Measurements from ENCODE around the gene CRY2.
A peak's percentile ranks its signal among the peaks of the same experiment; 100 is the strongest.

Gene CRY2

GRCh38 chr11:45880772-45881570 lies 33.7 kb downstream of the CRY2 start:
- WGBS (ENCODE audit: extremely low coverage, insufficient coverage, low lambda C conversion rate): no CpG with 5 or more reads among the region's 15 CpGs
- Histone ChIP-seq H2BK5ac (ENCODE audit: low read length) (no peak overlapping the region), H2BK15ac (replicated peaks; ENCODE audit: low read depth) (no peak overlapping the region), H3K4me1 (ENCODE audit: control insufficient read depth, low read depth, low read length) (peaks cover 3% of the 10 kb centered on the region), H4K5ac (ENCODE audit: low read length) (no peak overlapping the region), H2BK120ac (ENCODE audit: low read depth, low read length) (no peak overlapping the region), H2AK5ac (ENCODE audit: low read length) (no peak overlapping the region), H4K8ac (ENCODE audit: low read depth, low read length) (no peak overlapping the region), H3K27ac (ENCODE audit: low read depth, low read length) (no peak overlapping the region), H3K36me3 (ENCODE audit: control insufficient read depth, insufficient read depth, low read length) (no peaks in the 10 kb centered on the region), H3K79me1 (ENCODE audit: low read length) (no peaks in the 10 kb centered on the region), H3K4me2 (ENCODE audit: low read length) (no peak overlapping the region), H3K56ac (ENCODE audit: low read length) (no peak overlapping the region), H3K27me3 (ENCODE audit: insufficient read depth, low read length, poor library complexity) (no peaks in the 10 kb centered on the region), H3K4ac (ENCODE audit: low read depth, low read length) (no peak overlapping the region), H3K79me2 (ENCODE audit: control insufficient read depth, insufficient read depth, low read length) (no peaks in the 10 kb centered on the region), H3K4me3 (ENCODE audit: low read length) (no peak overlapping the region), H3K9ac (ENCODE audit: low read length) (no peak overlapping the region), H3K23ac (ENCODE audit: low read length) (no peak overlapping the region), H3K18ac (ENCODE audit: low read length) (no peak overlapping the region)
- no peak for DNase-seq

- H3K4me2 ChIP-seq (ENCODE audit: low read length): no peak overlapping the region
- H3K4me1 ChIP-seq (ENCODE audit: control insufficient read depth, low read depth, low read length): no peaks in the 10 kb centered on the region
- no peak overlapping the region for H2AK5ac ChIP-seq (ENCODE audit: low read length)
- H3K27me3 ChIP-seq (ENCODE audit: insufficient read depth, low read length, poor library complexity): no peaks in the 10 kb centered on the region
- H3K9ac ChIP-seq (ENCODE audit: low read length): no peak overlapping the region
- H4K8ac ChIP-seq (ENCODE audit: low read depth, low read length): no peak overlapping the region
- H3K36me3 ChIP-seq (ENCODE audit: control insufficient read depth, insufficient read depth, low read length): no peaks in the 10 kb centered on the region
- no peak overlapping the region for H3K23ac ChIP-seq (ENCODE audit: low read length)
- no peak overlapping the region for H3K4me3 ChIP-seq (ENCODE audit: low read length)
- DNase-seq: no peak
- no peak overlapping the region for H3K56ac ChIP-seq (ENCODE audit: low read length)
- H4K5ac ChIP-seq (ENCODE audit: low read length): no peak overlapping the region
- no peak overlapping the region for H3K18ac ChIP-seq (ENCODE audit: low read length)
- no peak overlapping the region for H3K27ac ChIP-seq (ENCODE audit: low read depth, low read length)
- H2BK120ac ChIP-seq (ENCODE audit: low read depth, low read length): no peak overlapping the region
- H3K79me2 ChIP-seq (ENCODE audit: control insufficient read depth, insufficient read depth, low read length): no peaks in the 10 kb centered on the region
- no peak overlapping the region for H3K4ac ChIP-seq (ENCODE audit: low read depth, low read length)
- WGBS (ENCODE audit: extremely low coverage, insufficient coverage, low lambda C conversion rate): no CpG with 5 or more reads among the region's 6 CpGs
- H2BK15ac ChIP-seq (replicated peaks; ENCODE audit: low read depth): no peak overlapping the region
- no peaks in the 10 kb centered on the region for H3K79me1 ChIP-seq (ENCODE audit: low read length)
- no peak overlapping the region for H2BK5ac ChIP-seq (ENCODE audit: low read length)
Measured at GRCh38 chr11:45881708-45882368, 34.6 kb downstream of the CRY2 start.

- Histone ChIP-seq H3K4me1 (ENCODE audit: control insufficient read depth, low read depth, low read length) (no peaks in the 10 kb centered on the region), H3K4me3 (ENCODE audit: low read length) (no peak overlapping the region), H3K56ac (ENCODE audit: low read length) (no peak overlapping the region), H4K8ac (ENCODE audit: low read depth, low read length) (no peak overlapping the region), H3K27ac (ENCODE audit: low read depth, low read length) (no peak overlapping the region), H3K9ac (ENCODE audit: low read length) (no peak overlapping the region), H3K23ac (ENCODE audit: low read length) (no peak overlapping the region), H2BK15ac (replicated peaks; ENCODE audit: low read depth) (no peak overlapping the region), H3K27me3 (ENCODE audit: insufficient read depth, low read length, poor library complexity) (no peaks in the 10 kb centered on the region), H3K79me1 (ENCODE audit: low read length) (no peaks in the 10 kb centered on the region), H3K36me3 (ENCODE audit: control insufficient read depth, insufficient read depth, low read length) (no peaks in the 10 kb centered on the region), H2BK5ac (ENCODE audit: low read length) (no peak overlapping the region), H3K4ac (ENCODE audit: low read depth, low read length) (no peak overlapping the region), H4K5ac (ENCODE audit: low read length) (no peak overlapping the region), H2BK120ac (ENCODE audit: low read depth, low read length) (no peak overlapping the region), H3K4me2 (ENCODE audit: low read length) (no peak overlapping the region), H3K79me2 (ENCODE audit: control insufficient read depth, insufficient read depth, low read length) (no peaks in the 10 kb centered on the region), H2AK5ac (ENCODE audit: low read length) (no peak overlapping the region), H3K18ac (ENCODE audit: low read length) (no peak overlapping the region)
- WGBS (ENCODE audit: extremely low coverage, insufficient coverage, low lambda C conversion rate): no CpG with 5 or more reads among the region's 10 CpGs
- no peak for DNase-seq
Measured at GRCh38 chr11:45884596-45885185, 37.4 kb downstream of the CRY2 start.

- Histone ChIP-seq H2AK5ac (ENCODE audit: low read length) (no peak within 1 kb of the TSS), H3K9ac (ENCODE audit: low read length) (peak within 1 kb of the TSS; percentile 54), H3K36me3 (ENCODE audit: control insufficient read depth, insufficient read depth, low read length) (no peaks in the 10 kb centered on the region), H2BK5ac (ENCODE audit: low read length) (no peak within 1 kb of the TSS), H3K79me2 (ENCODE audit: control insufficient read depth, insufficient read depth, low read length) (no peaks in the 10 kb centered on the region), H3K4me2 (ENCODE audit: low read length) (peak within 1 kb of the TSS; percentile 64), H3K4ac (ENCODE audit: low read depth, low read length) (no peak within 1 kb of the TSS), H3K4me1 (ENCODE audit: control insufficient read depth, low read depth, low read length) (no peaks in the 10 kb centered on the region), H3K56ac (ENCODE audit: low read length) (peak within 1 kb of the TSS; percentile 73), H2BK120ac (ENCODE audit: low read depth, low read length) (no peak within 1 kb of the TSS), H4K5ac (ENCODE audit: low read length) (no peak within 1 kb of the TSS), H2BK15ac (replicated peaks; ENCODE audit: low read depth) (no peak within 1 kb of the TSS), H3K18ac (ENCODE audit: low read length) (no peak within 1 kb of the TSS), H3K4me3 (ENCODE audit: low read length) (peak within 1 kb of the TSS; percentile 47), H3K27me3 (ENCODE audit: insufficient read depth, low read length, poor library complexity) (no peaks in the 10 kb centered on the region), H3K27ac (ENCODE audit: low read depth, low read length) (no peak within 1 kb of the TSS), H3K23ac (ENCODE audit: low read length) (no peak within 1 kb of the TSS), H4K8ac (ENCODE audit: low read depth, low read length) (no peak within 1 kb of the TSS), H3K79me1 (ENCODE audit: low read length) (no peaks in the 10 kb centered on the region)
- DNase-seq: peak; percentile 72
- WGBS (ENCODE audit: extremely low coverage, insufficient coverage, low lambda C conversion rate): no CpG with 5 or more reads among the region's 73 CpGs
Measured at GRCh38 chr11:45885274-45885920, 38.1 kb downstream of the CRY2 start, which contains the start of gene MAPK8IP1. Gene MAPK8IP1 (plus strand): TSS chr11:45885651. CDS start chr11:45885821, 170 bp downstream.

GRCh38 chr11:45885921-45886721 lies 38.8 kb downstream of the CRY2 start:
- no peaks in the 10 kb centered on the region for H3K36me3 ChIP-seq (ENCODE audit: control insufficient read depth, insufficient read depth, low read length)
- peak overlapping the region; percentile 73 for H3K56ac ChIP-seq (ENCODE audit: low read length)
- H2BK15ac ChIP-seq (replicated peaks; ENCODE audit: low read depth): no peak overlapping the region
- peak overlapping the region; percentile 54 for H3K9ac ChIP-seq (ENCODE audit: low read length)
- no peaks in the 10 kb centered on the region for H3K79me2 ChIP-seq (ENCODE audit: control insufficient read depth, insufficient read depth, low read length)
- H4K5ac ChIP-seq (ENCODE audit: low read length): no peak overlapping the region
- no peak overlapping the region for H4K8ac ChIP-seq (ENCODE audit: low read depth, low read length)
- H2AK5ac ChIP-seq (ENCODE audit: low read length): no peak overlapping the region
- H3K4me1 ChIP-seq (ENCODE audit: control insufficient read depth, low read depth, low read length): no peaks in the 10 kb centered on the region
- peak overlapping the region; percentile 47 for H3K4me3 ChIP-seq (ENCODE audit: low read length)
- WGBS (ENCODE audit: extremely low coverage, insufficient coverage, low lambda C conversion rate): no CpG with 5 or more reads among the region's 43 CpGs
- no peak overlapping the region for H3K27ac ChIP-seq (ENCODE audit: low read depth, low read length)
- H3K4me2 ChIP-seq (ENCODE audit: low read length): peak overlapping the region; percentile 64
- no peak overlapping the region for H2BK120ac ChIP-seq (ENCODE audit: low read depth, low read length)
- H3K27me3 ChIP-seq (ENCODE audit: insufficient read depth, low read length, poor library complexity): no peaks in the 10 kb centered on the region
- H3K23ac ChIP-seq (ENCODE audit: low read length): no peak overlapping the region
- no peak overlapping the region for H3K4ac ChIP-seq (ENCODE audit: low read depth, low read length)
- no peak overlapping the region for H2BK5ac ChIP-seq (ENCODE audit: low read length)
- DNase-seq: peak; percentile 54
- H3K18ac ChIP-seq (ENCODE audit: low read length): no peak overlapping the region
- no peaks in the 10 kb centered on the region for H3K79me1 ChIP-seq (ENCODE audit: low read length)

Data from mesendoderm (in vitro differentiated cells).